GM18868 (cell line): Measurements from ENCODE around the gene TMEM231.
"Not testable (repeated sequence)": the region's sequence is repeated elsewhere in the genome, so short reads cannot be mapped to it uniquely, and the experiment has no call there.

ENCODE experiments used
- ATAC-seq: cut with Tn5 transposase; IDR thresholded peaks from one replicate; pipeline ENCODE4 v1.9.1; 2021; ENCODE audit warnings: mild to moderate bottlenecking, moderate library complexity; ENCODE audit not compliant: unreplicated experiment

The TMEM231 gene

GRCh38 chr16:75534560-75535205 lies 21.4 kb downstream of the TMEM231 start:
- ATAC-seq, result no peak

GRCh38 chr16:75532791-75533190 lies 23.3 kb downstream of the TMEM231 start:
- ATAC-seq, result no peak

DNA sequence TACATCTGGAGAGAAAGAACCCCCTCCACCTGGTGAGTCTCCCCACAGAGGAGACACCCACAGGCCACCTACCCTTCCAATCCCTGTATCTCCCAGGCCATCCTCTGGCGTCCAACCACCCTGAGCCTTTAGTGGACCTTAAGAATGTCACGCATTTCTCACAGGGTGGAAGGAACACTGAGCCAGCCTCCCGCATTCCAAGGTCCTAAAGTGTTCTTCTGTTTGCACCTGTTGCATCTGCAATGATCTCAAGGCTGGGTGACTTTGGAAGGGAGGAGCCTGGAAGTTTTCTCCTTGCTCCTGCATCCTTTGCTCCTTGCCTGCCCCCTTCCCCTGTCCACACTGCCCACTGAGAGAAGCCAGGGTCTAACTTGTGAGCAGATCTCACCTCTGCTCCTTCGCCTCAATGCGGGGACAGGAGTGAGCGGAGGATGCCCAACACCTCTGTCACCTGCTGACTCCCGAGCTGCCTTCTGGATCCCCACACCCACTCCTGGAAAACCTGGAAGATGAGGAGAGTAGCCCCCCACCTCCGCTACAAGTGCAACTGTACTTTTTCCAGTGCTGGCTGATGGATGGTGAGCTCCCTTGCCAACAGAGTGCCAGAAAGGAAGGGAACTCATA lies 23.8 kb downstream of the TMEM231 start:
- no peak for ATAC-seq

- ATAC-seq, result no peak
Observed at GRCh38 chr16:75529959-75530358, 26.1 kb downstream of the TMEM231 start.

DNA sequence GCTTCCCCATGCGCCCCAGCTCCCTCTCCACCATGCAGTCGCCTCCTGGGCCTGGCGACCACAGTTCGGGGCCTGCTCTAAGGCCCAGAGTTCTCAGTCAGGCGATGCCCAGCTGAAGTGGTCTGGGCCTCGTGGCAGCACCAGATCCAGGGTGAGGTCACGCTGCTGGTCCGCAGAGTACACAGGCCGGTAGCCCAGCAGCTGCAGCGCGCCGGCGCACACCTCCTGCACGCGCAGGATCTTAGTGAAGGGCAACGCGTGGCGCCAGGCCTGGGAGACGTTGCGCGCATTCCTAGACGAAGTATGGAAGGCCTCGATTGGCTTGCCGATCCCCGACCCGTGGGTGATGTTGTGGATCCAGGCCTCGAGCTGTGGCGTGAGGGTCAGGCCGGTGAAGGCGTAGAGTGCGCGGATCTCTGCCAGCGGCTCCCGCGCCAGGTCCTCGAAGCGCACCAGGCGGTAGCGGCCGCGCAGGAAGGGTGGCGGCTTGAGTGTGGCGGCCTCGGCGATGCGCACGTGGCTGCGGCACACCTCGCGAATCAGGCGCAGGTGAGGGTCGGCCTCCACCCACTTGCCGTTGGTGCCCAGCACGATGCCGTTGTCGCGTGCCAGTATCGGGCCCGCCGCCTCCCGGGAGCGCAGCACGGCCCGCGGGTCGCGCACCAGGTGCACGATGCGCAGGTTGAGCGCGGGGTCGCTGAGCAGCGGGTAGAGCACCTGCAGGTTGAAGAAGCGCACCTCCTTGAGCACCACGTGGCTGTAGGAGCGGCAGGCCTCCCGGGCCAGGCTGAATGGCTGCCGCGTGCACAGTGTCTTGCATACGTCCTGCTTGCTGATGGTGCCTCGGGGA lies 26.8 kb downstream of the TMEM231 start:
- ATAC-seq, result no peak

DNA sequence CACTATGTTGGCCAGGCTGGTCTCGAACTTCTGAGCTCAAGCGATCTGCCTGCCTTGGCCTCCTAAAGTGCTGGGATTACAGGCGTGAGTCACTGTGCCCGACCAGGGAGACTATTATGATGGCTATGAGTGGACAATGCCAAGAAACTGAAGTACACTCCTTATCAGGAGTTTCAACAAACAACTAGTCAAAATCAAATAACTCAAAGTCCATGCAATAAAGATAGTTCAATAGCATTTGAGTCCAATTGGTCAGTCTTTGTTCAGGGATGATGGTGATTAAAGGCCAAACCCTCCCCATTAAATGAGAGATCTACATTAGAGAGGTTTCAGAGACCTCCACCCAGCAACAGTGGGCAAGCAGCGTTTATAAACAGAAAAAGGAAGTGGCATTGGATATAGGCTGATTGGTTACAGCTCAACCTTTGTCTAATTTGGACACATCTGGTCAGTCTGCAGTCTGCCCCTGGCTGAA lies 28.2 kb downstream of the TMEM231 start:
- ATAC-seq, result no peak

DNA sequence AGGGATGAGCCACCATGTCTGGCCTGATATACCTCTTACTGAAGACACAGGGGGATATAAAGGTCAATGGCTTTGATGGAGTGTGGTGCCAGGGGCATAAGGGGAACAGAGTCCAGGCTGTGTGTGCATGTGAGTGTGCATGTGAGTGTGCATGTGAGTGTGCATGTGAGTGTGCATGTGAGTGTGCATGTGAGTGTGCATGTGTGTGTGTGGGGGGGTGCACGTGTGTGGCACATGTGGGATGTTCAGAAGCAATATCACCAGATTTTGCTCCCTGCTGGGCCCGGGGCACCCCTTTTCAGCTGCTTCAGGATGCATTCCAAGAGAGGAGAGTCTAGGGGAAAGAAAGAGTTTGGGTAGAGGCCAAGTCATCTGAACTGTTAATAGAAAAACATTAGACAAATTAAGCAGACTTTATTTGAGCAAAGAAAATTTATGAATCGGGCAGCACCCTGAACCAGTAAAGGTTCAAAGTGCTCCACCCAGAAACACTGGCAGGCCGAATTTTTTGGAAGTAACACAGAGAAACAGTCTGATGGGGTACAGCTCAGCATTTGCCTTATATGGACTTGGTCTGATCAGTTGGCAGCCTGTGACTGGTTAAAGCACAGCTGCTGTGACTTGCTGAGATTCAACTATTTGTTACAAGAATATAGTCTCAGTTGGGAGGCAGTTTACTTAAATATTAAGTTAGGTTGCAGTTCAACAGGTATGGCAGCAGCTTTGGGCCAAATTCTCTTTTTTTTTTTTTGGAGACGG lies 29.8 kb downstream of the TMEM231 start:
- no peak for ATAC-seq

- no peak for ATAC-seq
Observed at GRCh38 chr16:75519175-75519574, 36.9 kb downstream of the TMEM231 start.

DNA sequence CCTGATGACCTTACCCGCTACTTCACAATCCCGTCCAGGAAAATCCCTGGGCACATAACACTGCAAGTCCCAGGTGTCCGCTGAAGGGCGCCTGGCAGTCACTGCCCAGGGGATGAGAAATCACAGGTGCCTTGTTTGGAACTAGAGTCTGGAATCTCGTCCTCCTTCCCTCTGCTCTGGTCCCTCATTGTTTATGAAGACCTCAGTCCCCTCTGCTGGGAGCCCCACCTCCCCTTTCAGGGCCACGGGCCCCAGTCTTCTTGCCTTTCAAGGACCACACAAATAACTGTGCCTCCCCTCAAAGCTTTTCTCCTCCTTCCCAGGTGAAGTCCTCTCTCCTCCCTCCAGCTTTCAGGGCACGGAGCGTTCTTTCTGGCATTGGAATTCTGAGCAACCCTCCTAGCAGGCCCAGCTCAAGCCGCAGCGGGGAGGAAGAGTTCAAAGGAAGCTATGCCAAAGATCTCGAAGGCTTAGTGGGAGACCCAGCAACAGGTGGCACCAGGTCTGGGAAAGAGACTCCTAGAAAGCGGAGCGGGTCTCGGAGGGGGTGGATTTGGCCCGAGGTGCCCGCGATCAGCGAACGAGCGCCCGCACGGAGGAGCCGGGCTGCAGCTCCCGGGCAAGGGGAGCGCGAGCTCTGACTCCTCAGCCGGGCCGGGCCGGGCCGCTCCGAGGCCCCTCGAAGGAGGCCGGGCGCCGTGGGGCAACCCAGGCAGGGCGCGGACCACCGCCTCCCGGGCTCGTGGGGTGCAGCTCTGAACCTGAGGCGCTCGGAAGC lies 39.7 kb downstream of the TMEM231 start:
- ATAC-seq, result not testable (repeated sequence)

- ATAC-seq, result no peak
Observed at GRCh38 chr16:75514296-75514695, 41.8 kb downstream of the TMEM231 start.

- no peak for ATAC-seq
Observed at GRCh38 chr16:75506574-75506973, 49.5 kb downstream of the TMEM231 start.

DNA sequence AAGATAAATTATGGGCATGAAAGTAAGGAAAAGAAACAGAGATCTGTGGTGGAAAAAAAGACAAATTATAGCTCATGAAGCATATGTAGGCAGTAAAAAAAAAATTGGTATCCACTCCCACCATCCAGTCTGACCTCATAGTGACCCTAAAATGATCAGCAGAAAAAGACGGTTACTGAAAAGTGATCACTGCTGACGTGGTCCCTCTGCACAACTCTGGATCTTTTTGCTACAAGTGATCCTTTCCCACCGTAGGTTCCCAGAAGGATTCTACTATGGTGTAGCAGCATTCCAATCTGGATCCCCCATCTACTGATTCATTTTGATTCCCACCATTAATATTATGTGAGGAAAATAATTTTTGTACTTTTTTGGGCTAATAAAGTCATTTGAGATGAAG lies 49.9 kb downstream of the TMEM231 start:
- no peak for ATAC-seq

GRCh38 chr16:75503801-75504200 lies 52.3 kb downstream of the TMEM231 start:
- no peak for ATAC-seq

DNA sequence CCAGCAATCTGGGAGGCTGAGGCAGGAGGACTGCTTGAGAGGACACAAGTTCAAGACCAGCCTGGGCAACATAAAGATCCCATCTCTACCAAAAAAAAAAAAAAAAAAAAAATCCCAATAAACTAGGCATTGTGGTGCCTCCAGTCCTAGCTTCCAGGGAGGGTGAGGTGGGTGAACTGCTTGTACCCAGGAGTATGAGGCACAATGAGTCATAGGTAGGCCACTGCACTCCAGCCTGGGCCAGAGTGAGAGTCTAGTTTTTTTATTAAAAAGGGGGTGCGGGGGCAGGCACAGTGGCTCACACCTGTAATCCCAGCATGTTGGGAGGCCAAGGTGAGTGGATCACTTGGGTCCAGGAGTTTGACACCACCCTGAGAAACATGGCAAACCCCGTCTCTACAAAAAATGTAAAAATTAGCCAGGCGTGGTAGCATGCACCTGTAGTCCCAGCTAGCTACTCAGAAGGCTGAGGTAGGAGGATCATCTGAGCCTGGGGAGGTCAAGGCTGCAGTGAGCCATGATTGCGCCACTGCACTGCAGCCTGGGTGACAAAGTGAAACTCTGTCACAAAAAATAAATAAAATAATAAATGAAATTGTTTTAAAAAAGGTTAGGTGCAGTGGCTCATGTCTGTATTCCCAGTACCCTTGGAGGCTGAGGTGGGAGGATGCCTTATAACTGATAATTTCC lies 53.0 kb downstream of the TMEM231 start:
- ATAC-seq, result no peak

GRCh38 chr16:75501820-75502219 lies 54.2 kb downstream of the TMEM231 start:
- ATAC-seq, result not testable (repeated sequence)

GRCh38 chr16:75501359-75501758 lies 54.7 kb downstream of the TMEM231 start:
- ATAC-seq, result no peak

DNA sequence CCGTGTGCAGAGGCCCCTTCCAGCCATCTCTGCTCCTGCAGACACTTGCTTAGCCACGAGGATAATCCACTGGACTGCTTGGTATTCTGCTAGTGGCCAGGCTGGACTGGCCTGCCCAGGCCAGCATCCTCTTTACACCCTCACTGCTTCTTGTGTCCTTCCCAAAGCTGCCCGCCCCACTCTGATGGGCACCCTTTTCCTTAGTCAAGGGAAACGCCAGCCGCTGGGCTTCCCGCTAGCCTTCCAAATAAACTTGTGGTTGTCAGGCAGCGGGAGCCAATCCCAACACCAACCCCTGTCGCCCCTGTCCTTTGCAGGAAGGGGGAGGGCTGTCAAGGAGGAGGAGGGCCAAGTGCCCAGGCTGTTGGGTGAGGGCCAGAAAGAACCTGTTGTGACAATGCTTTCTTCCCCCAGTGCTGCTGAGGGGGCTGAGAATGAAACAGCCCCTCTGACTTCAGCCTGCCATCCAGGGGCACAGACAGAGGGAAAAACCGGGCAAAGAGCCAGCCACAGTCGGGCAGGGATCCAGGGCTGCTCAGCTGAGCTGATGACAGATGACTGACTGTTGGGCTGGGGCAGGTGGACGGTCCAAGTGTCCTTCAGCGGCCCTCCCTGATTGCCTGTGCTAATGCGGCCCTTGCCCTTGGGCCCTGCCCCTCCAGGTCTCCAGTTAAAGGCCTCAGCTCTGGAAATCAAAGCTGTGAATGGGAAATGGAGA lies 57.3 kb downstream of the TMEM231 start:
- ATAC-seq, result not testable (repeated sequence)

DNA sequence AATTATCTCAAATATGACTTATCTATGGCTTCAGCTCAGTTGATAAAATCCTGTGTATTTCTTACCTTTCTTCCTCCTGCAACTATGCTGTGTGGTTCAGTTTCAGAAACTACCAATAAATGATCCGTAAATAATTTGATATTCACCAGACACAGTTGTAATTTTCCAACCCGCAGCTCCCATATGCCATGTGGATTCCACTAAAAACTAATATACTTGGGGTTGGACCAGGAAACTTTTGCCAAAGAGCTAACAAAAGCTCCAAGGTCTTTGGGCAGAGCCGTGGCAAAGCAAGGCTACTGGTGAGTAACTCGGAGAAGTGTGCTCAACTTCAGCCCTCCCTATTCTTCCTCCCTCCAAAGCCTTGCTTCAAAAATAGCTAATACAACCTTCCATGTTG lies 58.5 kb downstream of the TMEM231 start:
- no peak for ATAC-seq

GRCh38 chr16:75495076-75495674 lies 60.9 kb downstream of the TMEM231 start, which contains the start of gene CHST6:
Gene CHST6, minus strand, starts transcription at chr16:75495441. Its CDS starts 15,613 bp downstream, at chr16:75479828.
- peak; percentile 77 for ATAC-seq
